NCI-H345 treated with DMSO at 0.1 percent for 48 hours (cell line): ENCODE measurements around the gene ARSD.

Experiments used
- DNase-seq: peaks from one replicate; lab custom pipeline; 2025; ENCODE audit not compliant: unreplicated experiment; lab: John Stamatoyannopoulos, UW

ARSD gene

DNA sequence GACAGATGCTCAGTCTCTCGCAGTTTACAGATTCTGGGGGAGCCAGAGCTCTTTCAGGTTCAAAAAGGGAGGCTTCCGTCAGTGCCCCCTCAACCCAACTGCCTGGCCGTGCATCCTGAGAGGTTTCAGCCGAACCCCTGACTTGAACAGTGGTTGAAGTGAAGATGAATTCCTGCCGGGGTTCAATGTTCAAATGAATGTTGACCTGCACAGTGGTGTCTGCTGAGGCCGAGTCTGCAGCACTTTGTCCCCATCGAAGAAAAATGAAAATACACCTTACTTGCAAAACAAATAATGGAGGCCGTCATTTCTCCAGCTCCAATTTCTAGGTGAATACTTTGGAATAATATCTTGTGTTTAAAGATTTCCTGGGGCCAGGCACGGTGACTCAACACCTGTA, 66.7 kb downstream of the ARSD start:
- DNase-seq = no peak

DNA sequence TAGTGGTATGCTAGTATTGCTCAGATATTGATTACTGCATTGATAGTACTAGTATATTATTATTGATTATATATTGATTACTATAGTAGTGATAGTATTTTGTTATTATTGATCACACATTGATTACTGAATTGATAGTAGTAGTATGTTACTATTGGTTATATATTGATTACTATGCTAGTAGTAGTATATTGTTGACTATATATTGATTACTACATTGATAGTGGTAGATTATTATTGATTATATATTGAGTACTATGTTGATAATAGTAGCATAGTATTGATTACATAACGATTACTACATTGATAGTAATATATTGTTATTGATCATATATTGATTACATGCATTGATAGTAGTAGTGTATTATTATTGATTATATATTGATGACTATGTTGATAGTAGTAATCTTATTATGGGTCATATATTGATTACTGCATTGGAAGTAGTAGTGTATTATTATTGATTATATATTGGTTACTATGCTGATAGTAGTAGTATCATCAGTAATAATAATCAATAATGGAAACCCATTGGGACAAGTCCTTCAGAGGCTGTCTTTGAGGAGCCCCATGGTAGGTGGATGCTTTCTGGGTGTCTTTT, 69.8 kb downstream of the ARSD start:
- DNase-seq = no peak

DNA sequence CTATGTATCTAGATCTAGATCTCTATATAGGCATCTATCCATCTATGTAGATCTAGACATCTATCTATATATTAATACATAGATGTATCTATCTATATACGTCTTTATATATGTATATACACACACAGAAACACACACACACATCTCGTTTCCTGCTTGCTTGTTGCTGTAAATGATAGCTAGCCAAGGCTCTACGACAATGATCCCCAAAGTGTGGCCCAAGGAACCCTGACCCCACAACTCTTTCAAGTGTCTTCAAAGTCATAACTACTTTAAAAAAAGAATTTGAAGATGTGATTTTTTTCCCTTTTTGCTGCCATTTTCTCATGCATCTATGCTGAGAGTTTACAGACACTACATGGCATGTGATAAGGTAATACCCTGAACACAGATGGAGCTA, 71.6 kb downstream of the ARSD start:
- no peak for DNase-seq

DNA sequence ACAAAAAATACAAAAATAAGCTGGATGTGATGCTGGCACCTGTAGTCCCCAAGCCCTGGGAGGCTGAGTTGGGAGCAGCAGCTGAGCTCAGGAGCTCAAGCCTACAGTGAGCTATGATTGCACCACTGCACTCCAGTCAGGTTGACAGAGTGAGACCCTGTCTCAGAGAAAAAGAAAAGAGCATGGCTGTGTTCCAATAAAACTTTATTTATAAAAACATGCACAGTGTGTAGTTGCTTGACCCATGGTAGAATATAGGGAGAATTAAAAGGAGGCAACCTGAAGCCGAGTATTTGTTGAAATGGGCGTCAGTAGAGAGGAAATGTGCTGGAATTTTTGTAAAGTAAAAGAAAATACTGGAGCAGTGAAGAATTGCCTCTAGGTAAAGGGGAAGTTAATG, 73.4 kb downstream of the ARSD start:
- no peak for DNase-seq

DNA sequence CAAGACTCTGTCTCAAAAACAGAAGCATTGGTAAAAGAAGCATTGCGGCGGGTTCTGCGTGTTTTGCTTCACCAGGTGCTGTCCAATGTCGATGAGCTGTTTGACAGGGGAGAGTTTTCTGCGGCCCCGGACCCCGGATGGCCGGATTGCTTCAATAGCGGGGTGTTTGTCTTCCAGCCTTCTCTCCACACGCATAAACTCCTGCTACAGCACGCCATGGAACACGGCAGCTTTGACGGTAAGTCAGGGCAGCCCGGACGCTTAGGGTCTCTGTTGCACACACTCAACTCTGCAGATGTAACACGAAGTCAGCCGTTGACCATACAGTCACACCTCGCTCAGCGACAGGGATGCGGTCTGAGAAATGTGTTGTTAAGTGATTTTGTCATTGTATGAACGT, 74.2 kb downstream of the ARSD start:
- no peak for DNase-seq
